DOHH2 (cell line): ENCODE data around the gene ZNF609.

Source experiments
- H3F3A ChIP-seq: fragments of 200-600 bp; sonication (generic), shearing (Covaris generic); 2 replicates; pipeline ENCODE4 v1.6.0; 2016; ENCODE audit warnings: antibody characterized with exemption, mild to moderate bottlenecking; ENCODE audit not compliant: control insufficient read depth, insufficient read depth
- H3K27ac ChIP-seq: fragments of 200-600 bp; sonication (generic); 2 replicates; pipeline ENCODE4 v1.5.1; 2014; ENCODE audit warnings: low read depth, mild to moderate bottlenecking, low read length, moderate library complexity
- H3K27me3 ChIP-seq: fragments of 200-600 bp; sonication (generic); 2 replicates; pipeline ENCODE4 v1.6.1; 2014; ENCODE audit warnings: mild to moderate bottlenecking, low read length, mixed read lengths; ENCODE audit not compliant: control insufficient read depth
- H3K36me3 ChIP-seq: fragments of 200-600 bp; sonication (generic); 2 replicates; pipeline ENCODE4 v1.6.1; 2014; ENCODE audit warnings: mild to moderate bottlenecking, low read length, moderate library complexity, mixed read lengths; ENCODE audit not compliant: control insufficient read depth
- H3K4me1 ChIP-seq: fragments of 200-600 bp; sonication (generic); 2 replicates; pipeline ENCODE4 v1.6.1; 2014; ENCODE audit warnings: mild to moderate bottlenecking, low read length, mixed read lengths; ENCODE audit not compliant: control insufficient read depth
- H3K4me2 ChIP-seq: fragments of 200-600 bp; sonication (generic); 2 replicates; pipeline ENCODE4 v1.6.0; 2014; ENCODE audit warnings: mild to moderate bottlenecking, low read length, moderate library complexity
- H3K4me3 ChIP-seq: fragments of 200-600 bp; sonication (generic); 2 replicates; pipeline ENCODE4 v1.5.1; 2014; ENCODE audit warnings: mild to moderate bottlenecking, low read length, mixed read lengths
- H3K79me2 ChIP-seq: fragments of 200-600 bp; sonication (generic); 2 replicates; pipeline ENCODE4 v1.6.1; 2014; ENCODE audit warnings: mild to moderate bottlenecking, low read length, mixed read lengths; ENCODE audit not compliant: control insufficient read depth
- H3K9me2 ChIP-seq: fragments of 200-600 bp; sonication (generic); replicated peaks from 2 replicates; pipeline ENCODE4 v1.6.1; 2014; ENCODE audit warnings: mild to moderate bottlenecking, low read length, mixed read lengths; ENCODE audit not compliant: control insufficient read depth
- H3K9me3 ChIP-seq: fragments of 200-600 bp; sonication (generic); 2 replicates; pipeline ENCODE4 v1.6.1; 2014; ENCODE audit warnings: antibody characterized with exemption, low read length, mixed read lengths; ENCODE audit not compliant: control insufficient read depth, insufficient read depth
- H4K20me1 ChIP-seq: fragments of 200-600 bp; sonication (generic); 2 replicates; pipeline ENCODE4 v1.6.0; 2014; ENCODE audit warnings: low read depth, mild to moderate bottlenecking, antibody characterized with exemption, low read length, moderate library complexity; ENCODE audit not compliant: control insufficient read depth, insufficient read depth
- EZH2phosphoT487 ChIP-seq: fragments of 200-600 bp; sonication (generic); IDR thresholded peaks from 2 replicates; pipeline ENCODE4 v1.6.1; 2017; ENCODE audit warnings: borderline replicate concordance, mild to moderate bottlenecking, antibody characterized with exemption, low read length, moderate library complexity, mixed read lengths
- TF ChIP-seq, protein P1 (sequence below): fragments of 200-600 bp; sonication (generic); IDR thresholded peaks from one replicate; pipeline ENCODE4 v1.5.1; 2014; ENCODE audit warnings: antibody characterized with exemption, mild to moderate bottlenecking, low read depth, low read length; ENCODE audit not compliant: poor library complexity, severe bottlenecking

The ZNF609 gene

DNA sequence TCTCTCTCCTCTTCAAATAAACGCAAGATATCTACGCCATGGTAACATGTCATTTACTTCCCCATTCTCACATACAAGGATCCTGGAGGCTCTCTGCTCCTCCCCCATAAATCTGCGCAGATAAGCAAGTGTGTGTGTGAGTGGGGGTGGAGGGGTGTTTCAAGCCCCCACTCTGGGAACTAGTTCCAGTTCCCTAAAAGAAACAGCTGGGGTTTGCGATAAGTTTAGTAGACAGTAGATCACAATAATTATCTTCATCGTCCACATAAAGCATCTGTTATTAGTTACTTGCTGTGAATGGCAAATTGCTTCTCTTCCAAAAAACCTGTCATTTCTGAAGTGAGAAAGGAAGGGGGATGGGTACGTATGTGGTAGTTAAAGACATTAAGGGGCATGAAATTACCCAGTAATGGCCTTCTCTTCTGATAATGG is 235.2 kb downstream of the ZNF609 start:
- peaks cover 28% of the 10 kb centered on the region for H3K36me3 ChIP-seq

GRCh38 chr15:64696481-64696880 is 236.1 kb downstream of the ZNF609 start:
- H3K4me2 ChIP-seq: no peak overlapping the region
- peaks cover 8% of the 10 kb centered on the region for H3F3A ChIP-seq
- H3K4me3 ChIP-seq: no peak overlapping the region
- peaks cover 43% of the 10 kb centered on the region for H4K20me1 ChIP-seq
- no peaks in the 10 kb centered on the region for H3K9me3 ChIP-seq
- H3K27me3 ChIP-seq: no peaks in the 10 kb centered on the region
- no peaks in the 10 kb centered on the region for H3K9me2 ChIP-seq
- H3K4me1 ChIP-seq: peaks cover 49% of the 10 kb centered on the region
- peaks cover 25% of the 10 kb centered on the region for H3K36me3 ChIP-seq
- no peak for TF ChIP-seq EZH2phosphoT487
- TF ChIP-seq, protein P1, sequence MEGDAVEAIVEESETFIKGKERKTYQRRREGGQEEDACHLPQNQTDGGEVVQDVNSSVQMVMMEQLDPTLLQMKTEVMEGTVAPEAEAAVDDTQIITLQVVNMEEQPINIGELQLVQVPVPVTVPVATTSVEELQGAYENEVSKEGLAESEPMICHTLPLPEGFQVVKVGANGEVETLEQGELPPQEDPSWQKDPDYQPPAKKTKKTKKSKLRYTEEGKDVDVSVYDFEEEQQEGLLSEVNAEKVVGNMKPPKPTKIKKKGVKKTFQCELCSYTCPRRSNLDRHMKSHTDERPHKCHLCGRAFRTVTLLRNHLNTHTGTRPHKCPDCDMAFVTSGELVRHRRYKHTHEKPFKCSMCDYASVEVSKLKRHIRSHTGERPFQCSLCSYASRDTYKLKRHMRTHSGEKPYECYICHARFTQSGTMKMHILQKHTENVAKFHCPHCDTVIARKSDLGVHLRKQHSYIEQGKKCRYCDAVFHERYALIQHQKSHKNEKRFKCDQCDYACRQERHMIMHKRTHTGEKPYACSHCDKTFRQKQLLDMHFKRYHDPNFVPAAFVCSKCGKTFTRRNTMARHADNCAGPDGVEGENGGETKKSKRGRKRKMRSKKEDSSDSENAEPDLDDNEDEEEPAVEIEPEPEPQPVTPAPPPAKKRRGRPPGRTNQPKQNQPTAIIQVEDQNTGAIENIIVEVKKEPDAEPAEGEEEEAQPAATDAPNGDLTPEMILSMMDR: no peak
- peaks cover 67% of the 10 kb centered on the region for H3K79me2 ChIP-seq
- H3K27ac ChIP-seq: no peak overlapping the region

More for the DNA sequence above, 235.2 kb downstream of the ZNF609 start:
- no peaks in the 10 kb centered on the region for H3K27me3 ChIP-seq
- peaks cover 40% of the 10 kb centered on the region for H3K4me1 ChIP-seq
- TF ChIP-seq EZH2phosphoT487: no peak
- TF ChIP-seq, protein P1: no peak
- H3K4me2 ChIP-seq: peak overlapping the region; percentile 57
- H3K27ac ChIP-seq: peak overlapping the region; percentile 30
- peaks cover 35% of the 10 kb centered on the region for H4K20me1 ChIP-seq
- no peaks in the 10 kb centered on the region for H3K9me2 ChIP-seq
- no peaks in the 10 kb centered on the region for H3K9me3 ChIP-seq
- H3K79me2 ChIP-seq: peaks cover 58% of the 10 kb centered on the region
- peak overlapping the region; percentile 44 for H3K4me3 ChIP-seq
- H3F3A ChIP-seq: peaks cover 5% of the 10 kb centered on the region

DNA sequence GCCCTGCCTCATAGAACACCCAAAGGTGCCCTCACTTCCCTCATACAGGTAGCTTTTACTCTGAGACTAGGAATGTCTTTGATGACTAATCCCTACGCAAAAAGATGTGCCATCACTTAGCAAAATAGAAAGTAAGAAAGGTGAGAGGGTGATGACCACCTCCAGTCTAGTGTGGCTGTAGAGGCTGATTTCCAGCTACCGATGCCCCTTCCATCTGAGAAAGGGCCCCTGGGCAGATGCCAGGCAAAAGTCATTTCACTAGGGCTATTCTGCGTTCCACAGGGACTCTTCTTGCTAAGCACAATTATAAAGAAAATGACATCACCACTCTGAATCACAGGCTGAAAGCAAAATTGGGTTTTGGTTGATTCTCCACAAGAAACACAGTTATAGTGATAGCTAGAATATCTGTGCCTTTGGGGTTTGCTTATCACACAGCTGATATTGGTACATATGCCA is 237.6 kb downstream of the ZNF609 start:
- H3K27ac ChIP-seq: no peak overlapping the region
- peaks cover 76% of the 10 kb centered on the region for H3K79me2 ChIP-seq
- TF ChIP-seq, protein P1: no peak
- no peak for TF ChIP-seq EZH2phosphoT487
- H3K4me1 ChIP-seq: peaks cover 59% of the 10 kb centered on the region
- peaks cover 45% of the 10 kb centered on the region for H4K20me1 ChIP-seq
- no peaks in the 10 kb centered on the region for H3K9me3 ChIP-seq
- no peak overlapping the region for H3K4me2 ChIP-seq
- peaks cover 8% of the 10 kb centered on the region for H3F3A ChIP-seq
- H3K4me3 ChIP-seq: no peak overlapping the region
- H3K36me3 ChIP-seq: peaks cover 24% of the 10 kb centered on the region
- H3K27me3 ChIP-seq: no peaks in the 10 kb centered on the region
- H3K9me2 ChIP-seq: no peaks in the 10 kb centered on the region

DNA sequence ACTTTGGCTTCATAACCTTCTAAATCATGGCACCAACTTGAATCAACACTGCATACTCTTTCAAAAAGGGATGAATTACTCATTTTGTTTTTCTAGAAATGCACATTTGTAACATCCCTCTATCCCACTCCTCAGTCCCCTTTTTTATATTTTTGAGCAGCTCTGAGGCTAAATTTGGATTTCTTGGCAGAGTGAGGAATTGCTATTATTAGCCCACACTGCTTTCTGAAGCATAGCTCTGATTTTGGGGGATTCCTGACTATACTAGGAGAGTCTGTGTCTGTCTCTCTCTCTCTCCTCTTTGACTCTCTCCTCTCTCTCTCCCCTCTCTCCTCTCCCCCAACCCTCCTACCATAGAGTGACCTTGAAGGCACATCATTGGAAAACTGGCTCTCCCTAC is 238.4 kb downstream of the ZNF609 start:
- Histone ChIP-seq H3K27me3 (no peaks in the 10 kb centered on the region), H3K9me2 (no peaks in the 10 kb centered on the region), H3K4me3 (no peak overlapping the region), H3K79me2 (peaks cover 68% of the 10 kb centered on the region), H4K20me1 (peaks cover 41% of the 10 kb centered on the region), H3K4me1 (peaks cover 64% of the 10 kb centered on the region), H3K36me3 (peaks cover 17% of the 10 kb centered on the region), H3F3A (peaks cover 8% of the 10 kb centered on the region), H3K27ac (no peak overlapping the region), H3K9me3 (no peaks in the 10 kb centered on the region), H3K4me2 (0 out of 2 replicates have a peak overlapping the region, but pooled peaks have one; percentile 5)
- no peak for TF ChIP-seq EZH2phosphoT487
- TF ChIP-seq, protein P1: no peak
